ENCODE measurements around the gene C3orf70. TPM values are rescaled to one million over a fixed set of nuclear protein-coding genes. Genes with fewer than 3 reads are reported as not detected.

Gene C3orf70
- total and polyA plus RNA-seq, 2 of the 8 experiments (the other 6 are each of a cell fraction or from before 2014, with no cell fraction given) = 1.7 to 2.0 TPM

DNA sequence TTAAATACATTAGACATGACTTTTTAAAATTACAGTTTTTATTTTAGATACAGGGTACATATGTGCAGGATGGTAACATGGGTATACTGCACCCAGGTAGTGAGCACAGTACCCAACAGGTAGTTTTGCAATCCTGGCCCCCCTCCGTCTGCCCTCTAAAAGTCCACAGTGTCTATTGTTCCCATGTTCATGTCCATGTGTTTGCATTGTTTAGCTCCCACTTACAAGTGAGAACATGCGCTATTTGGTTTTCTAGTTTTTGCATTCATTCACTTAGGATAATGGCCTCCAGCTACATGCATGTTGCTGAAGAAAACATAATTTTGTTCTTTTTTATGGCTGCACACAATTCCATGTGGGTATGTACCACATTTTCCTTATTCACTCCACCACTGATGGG is 23.8 kb downstream of the C3orf70 start:
- ChIA-PET CTCF (ENCODE audit: partially characterized antibody) (no interaction called here), POLR2A (ENCODE audit: partially characterized antibody) (no interaction called here)

More for the DNA sequence above, 23.8 kb downstream of the C3orf70 start:
- no peak overlapping the region for H3K9ac ChIP-seq (replicated peaks in 1 of 4; ENCODE audit: extremely low read depth in 1 of 4, low read depth in 3 of 4, low read length in 3 of 4)
- no peak overlapping the region for H3K56ac ChIP-seq (replicated peaks; ENCODE audit: insufficient read length, low read depth, low read length)
- H4K91ac ChIP-seq (replicated peaks; ENCODE audit: insufficient read length, low read length) = no peak overlapping the region
- H3K23me2 ChIP-seq (ENCODE audit: low read depth, low read length) = no peaks in the 10 kb centered on the region
- no peak overlapping the region for H4K8ac ChIP-seq (ENCODE audit: extremely low read depth, insufficient read depth, low read length)
- no peak for TF ChIP-seq EP300 (IDR thresholded peaks at IDR 0.05; ENCODE audit: borderline replicate concordance in 1 of 2, low read depth in 2 of 2, low read length in 2 of 2)
- TF ChIP-seq, protein P1, sequence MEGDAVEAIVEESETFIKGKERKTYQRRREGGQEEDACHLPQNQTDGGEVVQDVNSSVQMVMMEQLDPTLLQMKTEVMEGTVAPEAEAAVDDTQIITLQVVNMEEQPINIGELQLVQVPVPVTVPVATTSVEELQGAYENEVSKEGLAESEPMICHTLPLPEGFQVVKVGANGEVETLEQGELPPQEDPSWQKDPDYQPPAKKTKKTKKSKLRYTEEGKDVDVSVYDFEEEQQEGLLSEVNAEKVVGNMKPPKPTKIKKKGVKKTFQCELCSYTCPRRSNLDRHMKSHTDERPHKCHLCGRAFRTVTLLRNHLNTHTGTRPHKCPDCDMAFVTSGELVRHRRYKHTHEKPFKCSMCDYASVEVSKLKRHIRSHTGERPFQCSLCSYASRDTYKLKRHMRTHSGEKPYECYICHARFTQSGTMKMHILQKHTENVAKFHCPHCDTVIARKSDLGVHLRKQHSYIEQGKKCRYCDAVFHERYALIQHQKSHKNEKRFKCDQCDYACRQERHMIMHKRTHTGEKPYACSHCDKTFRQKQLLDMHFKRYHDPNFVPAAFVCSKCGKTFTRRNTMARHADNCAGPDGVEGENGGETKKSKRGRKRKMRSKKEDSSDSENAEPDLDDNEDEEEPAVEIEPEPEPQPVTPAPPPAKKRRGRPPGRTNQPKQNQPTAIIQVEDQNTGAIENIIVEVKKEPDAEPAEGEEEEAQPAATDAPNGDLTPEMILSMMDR (IDR thresholded peaks at IDR 0.05; ENCODE audit: control extremely low read depth in 1 of 3, insufficient read depth in 1 of 3, low read depth in 1 of 3, low read length in 3 of 3) = no peak
- TF ChIP-seq CTBP2 (IDR thresholded peaks at IDR 0.05; ENCODE audit: borderline replicate concordance, insufficient read depth, insufficient read length, low read length) = no peak
- TF ChIP-seq CBX5 (IDR thresholded peaks at IDR 0.05; ENCODE audit: low read depth, low read length) = no peak
- TF ChIP-seq KDM4A (IDR thresholded peaks at IDR 0.05; ENCODE audit: low read depth, low read length, severe bottlenecking) = no peak
- TF ChIP-seq SIRT6 (IDR thresholded peaks at IDR 0.05; ENCODE audit: low read length) = no peak
- no peak for TF ChIP-seq POLR2A (IDR thresholded peaks at IDR 0.05; ENCODE audit: control extremely low read depth in 1 of 2, low read depth in 2 of 2, low read length in 2 of 2)
- TF ChIP-seq CHD1 (IDR thresholded peaks at IDR 0.05; ENCODE audit: low read depth, low read length) = no peak
- TF ChIP-seq HDAC2 (IDR thresholded peaks at IDR 0.05; ENCODE audit: borderline replicate concordance in 1 of 2, low read depth in 2 of 2, low read length in 2 of 2) = no peak
- TF ChIP-seq YY1 (IDR thresholded peaks at IDR 0.05; ENCODE audit: low read depth, low read length) = no peak
- TF ChIP-seq, protein P2, sequence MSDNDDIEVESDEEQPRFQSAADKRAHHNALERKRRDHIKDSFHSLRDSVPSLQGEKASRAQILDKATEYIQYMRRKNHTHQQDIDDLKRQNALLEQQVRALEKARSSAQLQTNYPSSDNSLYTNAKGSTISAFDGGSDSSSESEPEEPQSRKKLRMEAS (IDR thresholded peaks at IDR 0.05) = no peak
- H3K79me2 ChIP-seq (ENCODE audit: control insufficient read depth in 1 of 2, insufficient read depth in 2 of 2, low read length in 2 of 2) = no peaks in the 10 kb centered on the region
- no peak overlapping the region for H3K23ac ChIP-seq (ENCODE audit: insufficient read length)
- H3K9me3 ChIP-seq (ENCODE audit: insufficient read depth in 2 of 2, low read depth in 1 of 2, low read length in 1 of 2) = no peaks in the 10 kb centered on the region
- H3K14ac ChIP-seq (ENCODE audit: insufficient read length) = no peak overlapping the region
- no peak overlapping the region for H2BK5ac ChIP-seq (ENCODE audit: low read depth, low read length)
- H3K4me2 ChIP-seq (ENCODE audit: insufficient read depth in 1 of 2, low read depth in 2 of 2, low read length in 2 of 2) = no peak overlapping the region
- no peak overlapping the region for H3K27ac ChIP-seq (ENCODE audit: low read depth, low read length)
- H3K27me3 ChIP-seq (replicated peaks in 1 of 4; ENCODE audit: control insufficient read depth in 3 of 4, extremely low read depth in 1 of 4, insufficient read depth in 3 of 4, low read length in 3 of 4) = no peaks in the 10 kb centered on the region
- no peaks in the 10 kb centered on the region for H3K4me1 ChIP-seq (replicated peaks in 1 of 4; ENCODE audit: control insufficient read depth in 3 of 4, insufficient read depth in 4 of 4, low read length in 3 of 4)
- no peak overlapping the region for H2BK20ac ChIP-seq (ENCODE audit: low read length)
- H3K79me1 ChIP-seq (ENCODE audit: low read depth, low read length) = no peaks in the 10 kb centered on the region
- H3K4me3 ChIP-seq (ENCODE audit: extremely low read depth in 1 of 4, insufficient read depth in 2 of 4, low read depth in 3 of 4, low read length in 4 of 4) = no peak overlapping the region
- H2AK5ac ChIP-seq (ENCODE audit: low read depth, low read length) = no peak overlapping the region
- DNase-seq (ENCODE audit: low read depth in 1 of 2, low spot score in 2 of 2) (no peak), FAIRE-seq (no peak)
- WGBS, 2 experiments (ENCODE audit: extremely low coverage in 1 of 2, insufficient coverage in 1 of 2, insufficient read length in 1 of 2, insufficient replicate concordance in 2 of 2, low coverage in 1 of 2, low lambda C conversion rate in 2 of 2, missing lambda C conversion rate in 1 of 2) = 100% methylated on average over 2 of the region's 2 CpGs; no CpG with 5 or more reads in 1 of the 2 experiments
- H2BK12ac ChIP-seq (ENCODE audit: low read depth, low read length) = no peak overlapping the region
- H4K20me1 ChIP-seq (replicated peaks in 1 of 2; ENCODE audit: control insufficient read depth in 1 of 2, insufficient read depth in 2 of 2, low read length in 2 of 2) = no peaks in the 10 kb centered on the region
- no peak overlapping the region for H3K4ac ChIP-seq (replicated peaks; ENCODE audit: insufficient read length, low read depth, low read length)
- H2BK120ac ChIP-seq (replicated peaks; ENCODE audit: low read depth, low read length) = no peak overlapping the region
- no peak overlapping the region for H3K18ac ChIP-seq (ENCODE audit: extremely low read depth, low read length)
- H4K5ac ChIP-seq (ENCODE audit: insufficient read length, low read depth, low read length) = no peak overlapping the region
- H2AFZ ChIP-seq (ENCODE audit: low read length) = no peak overlapping the region
- H3K36me3 ChIP-seq (ENCODE audit: control insufficient read depth in 2 of 4, insufficient read depth in 4 of 4, low read length in 3 of 4) = no peaks in the 10 kb centered on the region
- H2BK15ac ChIP-seq (ENCODE audit: low read length) = no peak overlapping the region
